ENCODE data around the gene UXT.

UXT gene

GRCh38 chrX:47633689-47634590 lies 25.0 kb downstream of the UXT start:
- no peak for DNase-seq
- ATAC-seq = no peak
- H3K4me3 Mint-ChIP-seq = no peak overlapping the region
- peaks cover 44% of the 10 kb centered on the region for H3K4me1 Mint-ChIP-seq
- no peaks in the 10 kb centered on the region for H3K27me3 Mint-ChIP-seq
- no peaks in the 10 kb centered on the region for H3K9me3 Mint-ChIP-seq
- no peak overlapping the region for H3K27ac Mint-ChIP-seq

DNA sequence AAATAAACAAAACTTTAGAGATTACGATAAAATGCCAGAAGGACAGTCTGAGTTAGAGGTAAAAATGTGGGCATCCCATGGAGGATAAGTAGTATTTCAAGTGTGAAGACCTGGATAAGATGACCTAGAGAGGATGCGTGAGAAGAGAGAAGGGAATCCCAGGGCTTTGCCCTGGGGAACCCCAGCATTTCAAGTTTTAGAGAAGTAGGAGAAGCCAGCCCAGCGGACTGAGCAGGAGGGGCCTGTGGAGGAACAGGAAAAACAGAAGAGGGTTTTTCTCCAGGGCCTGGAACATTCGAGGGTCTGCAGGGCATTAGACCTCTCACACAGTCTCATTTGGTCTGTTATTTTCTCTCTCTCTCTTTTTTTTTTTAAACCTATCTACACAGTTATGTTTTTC lies 26.3 kb downstream of the UXT start:
- no peak overlapping the region for H3K4me3 Mint-ChIP-seq
- peaks cover 44% of the 10 kb centered on the region for H3K4me1 Mint-ChIP-seq
- no peak overlapping the region for H3K27ac Mint-ChIP-seq
- DNase-seq (no peak), ATAC-seq (no peak)
- no peaks in the 10 kb centered on the region for H3K27me3 Mint-ChIP-seq
- no peaks in the 10 kb centered on the region for H3K9me3 Mint-ChIP-seq

- peaks cover 36% of the 10 kb centered on the region for H3K4me1 Mint-ChIP-seq
- no peak overlapping the region for H3K27ac Mint-ChIP-seq
- ATAC-seq (no peak), DNase-seq (no peak)
- no peak overlapping the region for H3K4me3 Mint-ChIP-seq
- H3K9me3 Mint-ChIP-seq = no peaks in the 10 kb centered on the region
- H3K27me3 Mint-ChIP-seq = no peaks in the 10 kb centered on the region
Observed at GRCh38 chrX:47631676-47632075, 27.3 kb downstream of the UXT start.

DNA sequence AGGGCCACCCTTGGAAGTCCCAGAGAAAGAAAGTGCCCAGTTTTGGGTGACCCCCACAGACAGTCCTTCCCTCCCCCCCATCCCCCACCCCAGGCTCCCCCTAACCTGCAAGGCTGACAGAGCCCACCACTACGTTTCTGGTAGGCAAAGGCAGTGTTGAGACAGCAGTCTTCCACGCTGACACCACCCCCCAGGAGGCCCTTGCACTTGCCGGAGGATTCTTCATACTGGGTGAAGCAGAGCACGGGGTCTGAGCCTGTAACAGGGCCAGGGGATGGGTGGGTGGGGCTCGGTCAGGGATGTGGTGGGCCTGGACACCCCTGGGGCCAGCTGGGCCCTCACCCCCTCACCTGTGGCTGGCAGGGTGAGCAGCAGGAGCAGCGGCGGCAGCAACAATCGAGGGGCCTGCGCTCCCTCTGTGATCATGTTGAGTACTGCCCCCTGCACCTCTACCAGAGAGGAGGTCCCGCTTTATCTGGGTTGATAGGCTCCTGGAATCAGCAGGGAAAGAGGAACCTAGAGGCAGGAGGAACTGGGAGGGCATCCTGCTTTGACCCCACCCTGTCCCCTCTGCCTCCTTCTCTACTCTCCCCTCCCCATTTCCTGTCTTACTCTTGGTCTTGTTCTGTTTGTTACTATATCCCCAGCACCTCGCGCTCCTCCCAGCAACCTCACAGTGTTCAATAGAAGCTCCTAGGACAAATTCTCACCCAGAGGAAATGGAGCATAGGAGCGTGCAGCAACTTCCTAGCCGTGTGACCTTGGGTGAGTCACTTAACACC lies 29.4 kb downstream of the UXT start, which contains the start of gene CFP:
Gene CFP, minus strand, starts transcription at position 512 of the 782 bp plus-strand sequence. Its CDS starts 86 bp downstream, at position 426.
- Mint-ChIP-seq H3K9me3 (no peaks in the 10 kb centered on the region), H3K27ac (peak within 1 kb of the TSS; percentile 10 to 81), H3K4me1 (peaks cover 27% of the 10 kb centered on the region), H3K27me3 (no peaks in the 10 kb centered on the region), H3K4me3 (peak within 1 kb of the TSS; percentile 62 to 66)
- peak; percentile 55 for ATAC-seq
- no peak for DNase-seq

DNA sequence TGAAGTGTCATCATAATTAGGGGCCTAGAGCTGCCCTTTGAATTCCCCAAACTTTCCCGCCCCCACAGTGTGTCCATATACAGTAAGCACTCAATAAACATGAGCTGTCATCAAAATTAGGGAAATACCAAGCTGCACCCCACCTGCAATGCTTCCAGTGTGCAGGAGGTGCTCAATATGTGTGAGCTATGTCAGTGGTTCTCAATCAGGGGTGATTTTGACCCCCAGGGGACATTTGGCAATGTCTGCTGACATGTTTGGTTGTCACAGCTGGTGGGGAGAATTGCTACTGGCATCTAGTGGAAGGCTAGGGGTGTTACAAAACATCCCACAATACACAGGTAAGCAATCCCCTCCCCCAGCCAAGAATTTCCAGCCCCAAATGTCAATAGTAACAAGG lies 30.0 kb downstream of the UXT start:
- Mint-ChIP-seq H3K4me1 (peaks cover 30% of the 10 kb centered on the region), H3K9me3 (no peaks in the 10 kb centered on the region), H3K4me3 (peak overlapping the region; percentile 39 to 62), H3K27me3 (no peaks in the 10 kb centered on the region), H3K27ac (peak overlapping the region in 1 of 2 donors; percentile 81)
- DNase-seq (peak in 1 of 2 donors; percentile 28), ATAC-seq (peak; percentile 55)

DNA sequence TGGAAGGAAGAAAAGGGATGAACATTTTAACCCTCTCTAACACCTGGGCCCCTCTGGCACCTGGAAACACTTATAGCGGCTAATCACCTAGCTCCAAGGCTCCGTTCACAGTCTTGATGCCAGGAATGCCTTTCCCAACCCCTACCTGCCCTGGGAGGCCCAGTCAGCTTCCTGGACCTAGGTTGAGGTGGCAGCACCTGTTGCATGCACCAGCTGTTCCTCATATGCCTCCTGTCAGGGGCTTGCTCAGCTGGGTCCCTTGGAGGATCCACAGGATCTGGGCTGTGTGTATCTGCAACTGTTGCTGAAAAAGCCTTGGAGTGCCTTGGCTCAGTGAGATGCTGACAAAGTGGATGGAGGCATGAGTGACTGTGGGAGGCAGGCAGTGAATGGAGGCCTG lies 33.6 kb downstream of the UXT start:
- no peak for DNase-seq
- Mint-ChIP-seq H3K9me3 (no peaks in the 10 kb centered on the region), H3K27me3 (no peaks in the 10 kb centered on the region), H3K27ac (peak overlapping the region in 1 of 2 donors; percentile 71), H3K4me1 (peaks cover 40% of the 10 kb centered on the region), H3K4me3 (no peak overlapping the region)
- no peak for ATAC-seq

GRCh38 chrX:47623540-47624027 lies 35.4 kb downstream of the UXT start:
- peak; percentile 67 for ATAC-seq

DNA sequence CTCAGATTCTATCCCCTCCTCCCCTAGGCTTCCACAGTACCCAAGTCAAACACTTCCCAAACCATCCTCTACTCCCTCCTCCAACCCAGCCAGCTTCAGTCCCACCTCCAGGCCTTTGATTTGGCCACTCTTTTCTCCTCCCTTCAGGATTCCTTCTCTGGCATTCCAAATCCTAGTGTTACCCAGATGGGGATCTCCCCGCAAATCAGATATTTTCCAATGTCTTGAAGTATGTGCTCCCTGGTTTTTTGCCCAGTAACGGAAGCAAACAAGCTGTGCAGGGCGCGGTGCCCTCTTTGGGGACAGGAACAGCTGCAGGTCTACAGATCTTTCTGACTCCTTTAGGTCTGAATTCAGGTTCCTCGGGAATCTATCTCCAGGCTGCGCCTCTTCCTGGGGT lies 37.1 kb downstream of the UXT start:
- H3K27ac Mint-ChIP-seq = no peak overlapping the region

More at GRCh38 chrX:47623540-47624027, 35.4 kb downstream of the UXT start:
- peaks cover 5% of the 10 kb centered on the region for H3K27me3 Mint-ChIP-seq
- H3K4me1 Mint-ChIP-seq = peaks cover 29% of the 10 kb centered on the region
- DNase-seq = peak; percentile 25 to 36
- no peaks in the 10 kb centered on the region for H3K9me3 Mint-ChIP-seq
- peak overlapping the region; percentile 81 to 85 for H3K4me3 Mint-ChIP-seq
- H3K27ac Mint-ChIP-seq = peak overlapping the region; percentile 72 to 87

GRCh38 chrX:47620303-47620685 lies 38.7 kb downstream of the UXT start:
- Mint-ChIP-seq H3K27me3 (peaks cover 17% of the 10 kb centered on the region), H3K9me3 (no peaks in the 10 kb centered on the region), H3K4me3 (peak overlapping the region; percentile 32 to 53), H3K27ac (peak overlapping the region in 1 of 2 donors; percentile 81), H3K4me1 (peaks cover 19% of the 10 kb centered on the region)
- ATAC-seq (no peak), DNase-seq (no peak)

More for the DNA sequence above, 37.1 kb downstream of the UXT start:
- H3K4me3 Mint-ChIP-seq = no peak overlapping the region
- peaks cover 19% of the 10 kb centered on the region for H3K4me1 Mint-ChIP-seq
- H3K9me3 Mint-ChIP-seq = no peaks in the 10 kb centered on the region
- ATAC-seq (no peak), DNase-seq (no peak)
- peaks cover 17% of the 10 kb centered on the region for H3K27me3 Mint-ChIP-seq

DNA sequence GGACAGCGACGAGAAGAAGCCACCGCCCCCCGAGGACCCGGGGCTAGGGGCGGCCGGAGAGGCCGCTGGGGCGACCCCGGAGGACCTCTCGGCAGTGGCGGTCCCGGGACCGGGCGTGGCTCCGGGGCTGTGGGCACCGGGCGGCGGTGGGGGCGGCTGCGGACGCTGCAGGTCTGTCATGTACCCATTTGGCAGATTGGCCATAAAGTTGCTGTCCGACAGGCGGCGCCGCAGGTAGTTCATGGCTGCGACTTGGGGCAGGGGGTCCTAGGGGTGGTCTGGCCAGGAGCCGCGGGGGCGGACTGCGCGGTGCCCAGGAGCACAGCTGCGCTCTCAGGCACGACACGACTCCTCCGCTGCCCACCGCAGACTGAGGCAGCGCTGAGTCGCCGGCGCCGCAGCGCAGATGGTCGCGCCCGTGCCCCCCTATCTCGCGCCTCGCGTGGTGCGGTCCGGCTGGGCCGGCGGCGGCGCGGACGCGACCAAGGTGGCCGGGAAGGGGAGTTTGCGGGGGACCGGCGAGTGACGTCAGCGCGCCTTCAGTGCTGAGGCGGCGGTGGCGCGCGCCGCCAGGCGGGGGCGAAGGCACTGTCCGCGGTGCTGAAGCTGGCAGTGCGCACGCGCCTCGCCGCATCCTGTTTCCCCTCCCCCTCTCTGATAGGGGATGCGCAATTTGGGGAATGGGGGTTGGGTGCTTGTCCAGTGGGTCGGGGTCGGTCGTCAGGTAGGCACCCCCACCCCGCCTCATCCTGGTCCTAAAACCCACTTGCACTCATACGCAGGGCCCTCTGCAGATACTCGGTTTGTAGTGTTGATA lies 39.3 kb downstream of the UXT start, which contains the start of gene SYN1:
Gene SYN1, minus strand, starts transcription at position 372 of the 817 bp plus-strand sequence. Its CDS starts 129 bp downstream, at position 243.
- Mint-ChIP-seq H3K4me3 (peak within 1 kb of the TSS; percentile 53 to 66), H3K27ac (peak within 1 kb of the TSS in 1 of 2 donors; percentile 81), H3K4me1 (peaks cover 19% of the 10 kb centered on the region), H3K9me3 (no peaks in the 10 kb centered on the region), H3K27me3 (peaks cover 17% of the 10 kb centered on the region)
- peak; percentile 82 for ATAC-seq
- peak; percentile 85 for DNase-seq

DNA sequence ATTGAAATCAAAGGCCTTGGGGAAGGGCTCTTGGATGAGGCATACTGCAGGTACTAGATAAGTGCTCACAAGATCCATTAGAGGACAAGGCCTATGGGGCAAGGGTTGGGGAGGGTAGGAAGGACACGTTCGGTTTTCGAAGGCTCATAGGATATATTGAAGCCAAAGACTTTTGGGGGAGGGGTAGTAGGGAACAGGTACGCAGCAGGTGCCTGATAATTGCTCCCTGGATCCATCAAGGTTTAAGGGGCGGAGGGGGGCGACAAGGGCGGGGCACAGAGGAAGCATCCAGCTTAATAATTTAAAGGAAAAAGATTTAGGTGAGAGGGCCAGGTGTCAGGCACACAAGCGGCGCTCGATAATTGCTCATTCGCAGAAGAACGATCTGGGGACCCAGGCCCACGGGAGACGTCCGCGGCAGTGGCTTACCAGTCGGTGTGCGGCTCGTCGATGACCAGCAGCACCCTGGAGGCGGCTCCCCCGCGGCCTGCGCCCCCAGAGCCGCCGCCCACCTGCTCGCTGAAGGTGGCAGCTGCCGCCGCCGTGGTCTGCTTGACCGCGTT lies 40.0 kb downstream of the UXT start:
- no peak overlapping the region for H3K27ac Mint-ChIP-seq
- ATAC-seq = no peak
- H3K9me3 Mint-ChIP-seq = no peaks in the 10 kb centered on the region
- H3K4me1 Mint-ChIP-seq = peaks cover 16% of the 10 kb centered on the region
- H3K4me3 Mint-ChIP-seq = peak overlapping the region; percentile 47 to 66
- DNase-seq = no peak
- peaks cover 17% of the 10 kb centered on the region for H3K27me3 Mint-ChIP-seq

GRCh38 chrX:47614618-47615017 lies 44.4 kb downstream of the UXT start:
- H3K27ac Mint-ChIP-seq = no peak overlapping the region
- no peak overlapping the region for H3K4me3 Mint-ChIP-seq
- ATAC-seq (no peak), DNase-seq (no peak)
- H3K27me3 Mint-ChIP-seq = peaks cover 17% of the 10 kb centered on the region
- H3K9me3 Mint-ChIP-seq = no peaks in the 10 kb centered on the region
- H3K4me1 Mint-ChIP-seq = no peaks in the 10 kb centered on the region

DNA sequence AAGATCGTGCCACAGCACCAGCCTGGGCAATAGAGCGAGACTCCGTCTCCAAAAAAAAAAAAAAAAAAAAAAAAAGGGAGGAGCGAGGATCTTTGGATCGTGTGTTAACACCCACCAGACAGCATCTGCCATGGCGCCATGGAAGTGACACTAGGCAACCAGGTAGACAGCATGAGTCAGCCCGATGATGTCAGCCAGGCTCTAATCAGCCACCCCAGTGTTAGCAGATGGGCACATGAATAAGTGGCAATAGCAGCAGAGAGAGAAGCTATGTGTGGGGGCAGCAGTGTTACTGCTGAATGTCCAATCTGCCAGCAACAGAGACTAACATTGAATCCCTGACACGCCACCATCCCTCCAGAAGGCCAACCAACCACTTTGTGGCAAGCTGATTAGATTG lies 45.9 kb downstream of the UXT start:
- Mint-ChIP-seq H3K4me3 (no peak overlapping the region), H3K4me1 (peaks cover 5% of the 10 kb centered on the region), H3K27ac (no peak overlapping the region), H3K9me3 (no peaks in the 10 kb centered on the region), H3K27me3 (peaks cover 7% of the 10 kb centered on the region)
- DNase-seq (no peak), ATAC-seq (no peak)

- H3K9me3 Mint-ChIP-seq = no peaks in the 10 kb centered on the region
- no peak overlapping the region for H3K4me3 Mint-ChIP-seq
- H3K27ac Mint-ChIP-seq = no peak overlapping the region
- peaks cover 9% of the 10 kb centered on the region for H3K4me1 Mint-ChIP-seq
- no peak for DNase-seq
- peaks cover under 1% of the 10 kb centered on the region for H3K27me3 Mint-ChIP-seq
- no peak for ATAC-seq
Observed at GRCh38 chrX:47612418-47612817, 46.6 kb downstream of the UXT start.

- ATAC-seq (no peak), DNase-seq (no peak)
- no peaks in the 10 kb centered on the region for H3K9me3 Mint-ChIP-seq
- H3K27me3 Mint-ChIP-seq = no peaks in the 10 kb centered on the region
- H3K4me1 Mint-ChIP-seq = peaks cover 9% of the 10 kb centered on the region
- H3K4me3 Mint-ChIP-seq = no peak overlapping the region
- no peak overlapping the region for H3K27ac Mint-ChIP-seq
Observed at GRCh38 chrX:47611926-47612325, 47.1 kb downstream of the UXT start.
